T-helper 2 cell (primary cell): ENCODE measurements around the gene MBOAT1.
"Not testable (repeated sequence)": the region's sequence is repeated elsewhere in the genome, so short reads cannot be mapped to it uniquely, and the experiment has no call there.

Experiments
- DNase-seq, 5 experiments: peaks; one replicate each; pipeline versions ENCODE4 v3.0.0 to v3.0.0-alpha.2; 2012 to 2022
- total RNA-seq, 2 donors: gene quantifications; one replicate each; lab custom pipeline; 2026; lab: John Stamatoyannopoulos, UW

The MBOAT1 gene
- total RNA-seq = 21.5 to 38.5 reads per million in 2 donors

GRCh38 chr6:20212392-20213111 lies at the start of gene MBOAT1:
MBOAT1 (minus strand) TSS chr6:20212469; CDS start chr6:20212234, 235 bp downstream.
- DNase-seq = peak; percentile 28 to 86 (median 49)

- no peak for DNase-seq
Measured at GRCh38 chr6:20261685-20262084, 49.4 kb upstream of the MBOAT1 start.

GRCh38 chr6:20260360-20260759 lies 48.1 kb upstream of the MBOAT1 start:
- peak in 1 of 5 experiments; percentile 12 for DNase-seq

GRCh38 chr6:20259316-20260049 lies 47.2 kb upstream of the MBOAT1 start:
- no peak for DNase-seq

- no peak for DNase-seq
Measured at GRCh38 chr6:20255428-20255827, 43.2 kb upstream of the MBOAT1 start.

- no peak for DNase-seq
Measured at GRCh38 chr6:20254295-20254694, 42.0 kb upstream of the MBOAT1 start.

- no peak for DNase-seq
Measured at GRCh38 chr6:20253021-20253420, 40.8 kb upstream of the MBOAT1 start.

GRCh38 chr6:20252311-20252710 lies 40.0 kb upstream of the MBOAT1 start:
- DNase-seq = no peak

- no peak for DNase-seq
Measured at GRCh38 chr6:20251525-20251924, 39.3 kb upstream of the MBOAT1 start.

GRCh38 chr6:20246125-20246524 lies 33.9 kb upstream of the MBOAT1 start:
- DNase-seq = no peak

- DNase-seq = not testable (repeated sequence)
Measured at GRCh38 chr6:20244807-20245681, 32.8 kb upstream of the MBOAT1 start.

- no peak for DNase-seq
Measured at GRCh38 chr6:20243288-20243687, 31.0 kb upstream of the MBOAT1 start.

- no peak for DNase-seq
Measured at GRCh38 chr6:20242397-20242796, 30.1 kb upstream of the MBOAT1 start.

- DNase-seq = no peak
Measured at GRCh38 chr6:20241102-20241501, 28.8 kb upstream of the MBOAT1 start.

GRCh38 chr6:20238688-20239587 lies 26.7 kb upstream of the MBOAT1 start:
- DNase-seq = no peak

- DNase-seq = no peak
Measured at GRCh38 chr6:20237677-20238460, 25.6 kb upstream of the MBOAT1 start.

- no peak for DNase-seq
Measured at GRCh38 chr6:20236909-20237600, 24.8 kb upstream of the MBOAT1 start.

GRCh38 chr6:20236344-20236743 lies 24.1 kb upstream of the MBOAT1 start:
- DNase-seq = peak in 1 of 5 experiments; percentile 39

- DNase-seq = no peak
Measured at GRCh38 chr6:20235041-20235440, 22.8 kb upstream of the MBOAT1 start.

GRCh38 chr6:20234136-20234535 lies 21.9 kb upstream of the MBOAT1 start:
- DNase-seq = no peak
